Activated gamma-delta T cell (primary cell): ENCODE results near the gene MUC6.
"Not testable (repeated sequence)": the region's sequence is repeated elsewhere in the genome, so short reads cannot be mapped to it uniquely, and the experiment has no call there.

Experiments used
- DNase-seq: peaks from one replicate; lab custom pipeline; 2025; lab: John Stamatoyannopoulos, UW

The MUC6 gene

GRCh38 chr11:986270-986951, 50.1 kb downstream of the MUC6 start:
- no peak for DNase-seq

GRCh38 chr11:985848-986247, 50.7 kb downstream of the MUC6 start:
- no peak for DNase-seq

- DNase-seq = no peak
Observed at GRCh38 chr11:985406-985805, 51.1 kb downstream of the MUC6 start.

- DNase-seq = no peak
Observed at GRCh38 chr11:984546-984945, 52.0 kb downstream of the MUC6 start.

- no peak for DNase-seq
Observed at GRCh38 chr11:981764-982163, 54.8 kb downstream of the MUC6 start.

- DNase-seq = no peak
Observed at GRCh38 chr11:980438-981357, 55.8 kb downstream of the MUC6 start.

GRCh38 chr11:978781-979180, 57.7 kb downstream of the MUC6 start:
- no peak for DNase-seq

- no peak for DNase-seq
Observed at GRCh38 chr11:977830-978720, 58.4 kb downstream of the MUC6 start.

- DNase-seq = no peak
Observed at GRCh38 chr11:976431-977160, 59.9 kb downstream of the MUC6 start.

- DNase-seq = no peak
Observed at GRCh38 chr11:975827-976226, 60.7 kb downstream of the MUC6 start.

- not testable (repeated sequence) for DNase-seq
Observed at GRCh38 chr11:975376-975775, 61.1 kb downstream of the MUC6 start.

GRCh38 chr11:973237-973636, 63.3 kb downstream of the MUC6 start:
- no peak for DNase-seq

GRCh38 chr11:972523-973211, 63.9 kb downstream of the MUC6 start:
- DNase-seq = no peak

- DNase-seq = no peak
Observed at GRCh38 chr11:971731-972365, 64.7 kb downstream of the MUC6 start.

- DNase-seq = no peak
Observed at GRCh38 chr11:971092-971690, 65.3 kb downstream of the MUC6 start.

GRCh38 chr11:970319-970871, 66.1 kb downstream of the MUC6 start:
- DNase-seq = no peak

GRCh38 chr11:969651-970205, 66.8 kb downstream of the MUC6 start:
- no peak for DNase-seq

- DNase-seq = no peak
Observed at GRCh38 chr11:968822-969221, 67.7 kb downstream of the MUC6 start.

- DNase-seq = no peak
Observed at GRCh38 chr11:967995-968751, 68.3 kb downstream of the MUC6 start.
